Psoas muscle (tissue), 8 donors: Measurements from ENCODE around the gene C10orf143. TPM values are rescaled to one million over a fixed set of nuclear protein-coding genes. Genes with fewer than 3 reads are reported as not detected.

Experiments
- ATAC-seq, 4 donors: fragments of 200-7000 bp; cut with Tn5 transposase; one replicate each; pipeline ENCODE4 v1.9.1; 2020; ENCODE audit warnings: moderate library complexity in 3 of 4, mild to moderate bottlenecking in 2 of 4
- DNase-seq, 2 donors: peaks; one replicate each; pipeline ENCODE4 v3.0.0-alpha.2; 2020
- H3K27ac ChIP-seq: fragments of 200-600 bp; one replicate; pipeline ENCODE4 v1.8.0; 2022
- H3K27me3 ChIP-seq, 3 donors: fragments of 200-600 bp in 1 of 3; one replicate each; pipeline versions ENCODE4 v1.6.1 to v1.8.0; 2013 to 2022; ENCODE audit warnings: low read length in 2 of 3, mild to moderate bottlenecking in 2 of 3, moderate library complexity in 1 of 3; ENCODE audit not compliant: insufficient read depth in 3 of 3
- H3K36me3 ChIP-seq, 2 donors: fragments of 200-600 bp in 1 of 2; one replicate each; pipeline versions ENCODE4 v1.6.1 to v1.8.0; 2013 to 2022; ENCODE audit warnings: low read depth in 1 of 2, mild to moderate bottlenecking in 1 of 2, moderate library complexity in 1 of 2; ENCODE audit not compliant: insufficient read depth in 1 of 2
- H3K4me1 ChIP-seq: fragments of 200-600 bp; one replicate; pipeline ENCODE4 v1.8.0; 2022
- H3K4me3 ChIP-seq: fragments of 200-600 bp; one replicate; pipeline ENCODE4 v1.8.0; 2022; ENCODE audit warnings: mild to moderate bottlenecking
- H3K9me3 ChIP-seq: fragments of 200-600 bp; one replicate; pipeline ENCODE4 v1.8.0; 2022
- CTCF ChIP-seq: fragments of 200-600 bp; IDR thresholded peaks from one replicate; pipeline ENCODE4 v1.8.0; 2022; ENCODE audit warnings: antibody characterized with exemption
- WGBS, 3 donors: extraction: QIAGEN DNeasy Blood & Tissue Kit; methylation state at CpG; one replicate each; pipeline versions ENCODE4 v1.1.6 to v1.1.7; 2013; 5-methylcytosine and 5-hydroxymethylcytosine counted together
- intact Hi-C, 2 donors: fragments of 100-400 bp; cut with DNase I; formaldehyde crosslinking; loops; one replicate each; pipeline versions ENCODE4 v1.11.0 to v1.14.2; 2022
- polyA plus RNA-seq, 3 donors: library from polyadenylated mRNA; stranded (reverse); fragments of 200-250 nt; gene quantifications; one replicate each; pipeline ENCODE4 v1.2.3, GENCODE V29; 2013
- total RNA-seq, 4 donors: library from RNA; stranded (reverse); fragmentation: NEBNext Ultra II Directional in 2 of 4; extraction: Animal tissue kit (Norgen Biotek cat#: 25700) in 2 of 4; gene quantifications; one replicate each; pipeline versions ENCODE4 v1.2.1 to v1.2.4, GENCODE V29; 2021 to 2023
- donor health status: healthy with polysubstance abuse.
- donor health status: DM: no; HTN: no; CAD: no; lungs with moderate emphysema.
- donor health status: Bipolar disorder and iron deficiency.
- donor health status: healthy.
- donor health status: DM: yes; HTN: yes; CAD: no.
- donor health status: DM: no; HTN: no; CAD: no.
- donor health status: DM: no; HTN: no; CAD: no.
- donor health status: DM: yes; HTN: yes; CAD: no.

Gene C10orf143
- total and polyA plus RNA-seq, 7 donors = 3.3 to 5.1 (median 4.7) TPM

GRCh38 chr10:130065251-130065650 lies 45.4 kb downstream of the C10orf143 start:
- H3K9me3 ChIP-seq = no peaks in the 10 kb centered on the region
- DNase-seq = no peak
- ATAC-seq = peak in 2 of 4 donors; percentile 27 to 30
- WGBS, 3 donors = 59 to 75% (median 63%) methylated on average over 10 of the region's 10 CpGs
- no peaks in the 10 kb centered on the region for H3K27me3 ChIP-seq
- TF ChIP-seq CTCF = no peak
- H3K36me3 ChIP-seq = no peaks in the 10 kb centered on the region
- H3K4me3 ChIP-seq = no peak overlapping the region
- no peak overlapping the region for H3K27ac ChIP-seq
- intact Hi-C loops = no loop called here
- H3K4me1 ChIP-seq = no peaks in the 10 kb centered on the region

DNA sequence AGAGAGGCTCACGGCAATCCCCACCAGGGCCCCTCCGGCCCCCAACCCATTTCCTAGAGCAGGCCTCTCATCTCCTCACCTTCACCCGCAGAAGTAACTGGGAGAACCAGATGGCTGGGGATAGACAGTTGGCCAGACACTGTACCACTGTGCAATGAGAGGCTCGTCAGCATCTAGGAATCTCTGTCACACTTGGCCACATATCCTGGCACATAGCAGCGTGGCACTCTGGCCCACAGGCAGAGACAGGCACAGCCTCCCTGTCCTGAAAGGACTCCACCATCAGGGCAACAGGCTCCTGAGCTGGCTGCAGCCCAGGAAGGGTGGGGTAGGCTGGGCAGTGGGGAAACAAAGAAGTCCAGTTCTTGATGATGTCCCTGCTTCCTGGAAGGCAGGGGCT lies 45.8 kb downstream of the C10orf143 start:
- H3K4me1 ChIP-seq = no peaks in the 10 kb centered on the region
- TF ChIP-seq CTCF = no peak
- H3K9me3 ChIP-seq = no peaks in the 10 kb centered on the region
- H3K4me3 ChIP-seq = no peak overlapping the region
- DNase-seq (no peak), ATAC-seq (peak; percentile 64 to 88 (median 82))
- WGBS, 3 donors = 35 to 45% (median 40%) methylated on average over 5 of the region's 5 CpGs
- H3K27ac ChIP-seq = no peak overlapping the region
- H3K27me3 ChIP-seq = no peaks in the 10 kb centered on the region
- intact Hi-C loops = no loop called here
- no peaks in the 10 kb centered on the region for H3K36me3 ChIP-seq

DNA sequence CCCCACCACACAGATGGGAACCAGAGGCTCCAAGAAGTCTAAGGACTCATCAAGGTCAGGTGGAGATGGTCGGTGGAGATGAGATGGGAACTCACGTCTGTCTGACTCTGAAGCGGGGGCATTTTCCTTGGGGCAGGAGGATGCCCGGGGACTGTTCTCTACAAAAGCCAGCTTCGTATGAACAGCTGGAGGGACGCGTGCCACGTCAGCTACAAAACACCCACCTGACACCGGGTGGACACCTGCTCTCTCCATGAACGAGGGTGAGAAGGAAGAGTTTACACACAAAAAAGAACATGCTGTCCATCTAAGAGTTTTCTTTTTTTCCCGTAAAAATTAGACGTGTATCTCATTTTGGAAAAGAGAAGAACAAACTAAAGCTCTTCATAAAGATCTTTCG lies 47.7 kb downstream of the C10orf143 start:
- no peak for TF ChIP-seq CTCF
- Histone ChIP-seq H3K4me3 (no peak overlapping the region), H3K9me3 (no peaks in the 10 kb centered on the region), H3K4me1 (no peaks in the 10 kb centered on the region), H3K27ac (no peak overlapping the region), H3K27me3 (no peaks in the 10 kb centered on the region), H3K36me3 (no peaks in the 10 kb centered on the region)
- WGBS, 3 donors = 93 to 95% (median 94%) methylated on average over 13 of the region's 13 CpGs
- intact Hi-C loops = no loop called here
- ATAC-seq (no peak), DNase-seq (no peak)

DNA sequence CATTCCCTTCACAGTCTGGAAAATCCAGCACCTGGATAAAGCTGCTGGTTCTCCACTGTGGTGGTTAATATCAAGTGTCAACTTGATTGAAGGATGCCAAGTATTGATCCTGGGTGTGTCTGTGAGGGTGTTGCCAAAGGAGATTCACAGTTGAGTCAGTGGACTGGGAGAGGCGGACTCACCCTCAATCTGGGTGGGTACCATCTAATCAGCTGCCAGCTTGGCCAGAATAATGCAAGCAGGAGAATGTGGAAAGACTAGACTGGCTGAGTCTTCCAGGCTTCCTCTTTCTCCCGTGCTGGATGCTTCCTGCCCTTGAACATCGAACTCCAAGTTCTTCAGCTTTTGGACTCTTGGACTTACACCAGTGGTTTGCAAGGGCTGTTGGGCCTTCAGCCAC lies 48.4 kb downstream of the C10orf143 start:
- no peaks in the 10 kb centered on the region for H3K4me1 ChIP-seq
- no peak for ATAC-seq
- no peak overlapping the region for H3K4me3 ChIP-seq
- H3K9me3 ChIP-seq = no peaks in the 10 kb centered on the region
- no peaks in the 10 kb centered on the region for H3K27me3 ChIP-seq
- TF ChIP-seq CTCF = no peak
- intact Hi-C loops = no loop called here
- H3K36me3 ChIP-seq = no peaks in the 10 kb centered on the region
- WGBS, 3 donors = 80 to 82% (median 80%) methylated on average over 3 of the region's 3 CpGs
- DNase-seq = no peak
- no peak overlapping the region for H3K27ac ChIP-seq

DNA sequence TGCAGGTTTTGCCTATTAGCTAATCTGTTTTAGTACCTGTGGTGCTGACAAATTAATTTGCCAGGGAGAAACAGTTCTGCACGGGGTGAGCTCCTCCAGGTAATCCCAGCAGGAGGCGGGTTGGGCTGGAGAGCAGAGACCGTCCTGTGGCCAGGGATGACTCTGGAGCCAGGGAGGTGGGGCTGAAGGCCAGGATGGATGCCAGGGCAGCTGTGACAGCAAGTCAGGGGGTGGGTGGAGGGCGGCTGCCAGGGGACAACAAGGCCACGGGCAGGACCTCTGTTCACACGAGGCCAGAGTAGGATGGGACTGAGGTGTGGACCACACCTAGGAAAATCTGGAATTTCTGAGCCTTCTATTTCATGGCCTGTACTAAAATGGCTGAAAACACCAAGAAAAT lies 48.9 kb downstream of the C10orf143 start:
- intact Hi-C loops = no loop called here
- no peak for DNase-seq
- no peak for TF ChIP-seq CTCF
- no peak overlapping the region for H3K4me3 ChIP-seq
- H3K27ac ChIP-seq = no peak overlapping the region
- H3K36me3 ChIP-seq = no peaks in the 10 kb centered on the region
- no peak for ATAC-seq
- no peaks in the 10 kb centered on the region for H3K27me3 ChIP-seq
- H3K9me3 ChIP-seq = no peaks in the 10 kb centered on the region
- 41 to 59% (median 53%) methylated on average over 6 of the region's 6 CpGs for WGBS, 3 donors
- no peaks in the 10 kb centered on the region for H3K4me1 ChIP-seq
